Measurements from ENCODE around the gene NCOA3.
"Not testable (repeated sequence)": the region's sequence is repeated elsewhere in the genome, so short reads cannot be mapped to it uniquely, and the experiment has no call there.

NCOA3 gene

GRCh38 chr20:47561603-47562583 is 60.2 kb downstream of the NCOA3 start:
- DNase-seq (ENCODE audit: low read depth in 2 of 2): no peak

- no peak for DNase-seq (ENCODE audit: low read depth in 2 of 2)
Observed at GRCh38 chr20:47566269-47566668, 64.6 kb downstream of the NCOA3 start.

GRCh38 chr20:47568019-47568418 is 66.3 kb downstream of the NCOA3 start:
- DNase-seq (ENCODE audit: low read depth in 2 of 2): no peak

GRCh38 chr20:47568837-47569410 is 67.2 kb downstream of the NCOA3 start:
- no peak for DNase-seq (ENCODE audit: low read depth in 2 of 2)

- DNase-seq (ENCODE audit: low read depth in 2 of 2): no peak
Observed at GRCh38 chr20:47571426-47571825, 69.7 kb downstream of the NCOA3 start.

- no peak for DNase-seq (ENCODE audit: low read depth in 2 of 2)
Observed at GRCh38 chr20:47572105-47572729, 70.5 kb downstream of the NCOA3 start.

GRCh38 chr20:47573559-47573958 is 71.9 kb downstream of the NCOA3 start:
- DNase-seq (ENCODE audit: low read depth in 2 of 2): no peak

GRCh38 chr20:47574616-47575364 is 73.1 kb downstream of the NCOA3 start:
- no peak for DNase-seq (ENCODE audit: low read depth in 2 of 2)

GRCh38 chr20:47576516-47577033 is 74.9 kb downstream of the NCOA3 start:
- DNase-seq (ENCODE audit: low read depth in 2 of 2): no peak

- DNase-seq (ENCODE audit: low read depth in 2 of 2): no peak
Observed at GRCh38 chr20:47577314-47577713, 75.6 kb downstream of the NCOA3 start.

- no peak for DNase-seq (ENCODE audit: low read depth in 2 of 2)
Observed at GRCh38 chr20:47578543-47578942, 76.9 kb downstream of the NCOA3 start.

- not testable (repeated sequence) for DNase-seq (ENCODE audit: low read depth in 2 of 2)
Observed at GRCh38 chr20:47580686-47581085, 79.0 kb downstream of the NCOA3 start.

- DNase-seq (ENCODE audit: low read depth in 2 of 2): no peak
Observed at GRCh38 chr20:47581090-47581489, 79.4 kb downstream of the NCOA3 start.

GRCh38 chr20:47583551-47583950 is 81.9 kb downstream of the NCOA3 start:
- DNase-seq (ENCODE audit: low read depth in 2 of 2): no peak

GRCh38 chr20:47585087-47585747 is 83.5 kb downstream of the NCOA3 start:
- DNase-seq (ENCODE audit: low read depth in 2 of 2): no peak

GRCh38 chr20:47586649-47587294 is 85.1 kb downstream of the NCOA3 start:
- no peak for DNase-seq (ENCODE audit: low read depth in 2 of 2)

GRCh38 chr20:47588158-47588557 is 86.5 kb downstream of the NCOA3 start:
- DNase-seq (ENCODE audit: low read depth in 2 of 2): no peak

GRCh38 chr20:47591231-47591630 is 89.5 kb downstream of the NCOA3 start:
- DNase-seq (ENCODE audit: low read depth in 2 of 2): no peak

- DNase-seq (ENCODE audit: low read depth in 2 of 2): no peak
Observed at GRCh38 chr20:47594157-47594556, 92.5 kb downstream of the NCOA3 start.

GRCh38 chr20:47595138-47595537 is 93.5 kb downstream of the NCOA3 start:
- DNase-seq (ENCODE audit: low read depth in 2 of 2): not testable (repeated sequence)
